B cell (primary cell): ENCODE data around the gene ZEB2.

Experiments used
- CTCF ChIP-seq: fragments of 200-600 bp; IDR thresholded peaks from one replicate; pipeline ENCODE4 v1.8.0; 2022; ENCODE audit warnings: antibody characterized with exemption, mild to moderate bottlenecking
- EZH2 ChIP-seq: IDR thresholded peaks from 2 replicates; pipeline ENCODE4 v1.6.1; 2012; ENCODE audit warnings: borderline replicate concordance, low read depth, mild to moderate bottlenecking, moderate library complexity, low read length; ENCODE audit not compliant: insufficient read depth, poor library complexity, severe bottlenecking

- TF ChIP-seq CTCF (no peak), EZH2 (no peak)
These were observed 160.9 kb downstream of the ZEB2 start for GRCh38 chr2:144358979-144359541.
